Measurements from ENCODE around the gene FUT8.

DNA sequence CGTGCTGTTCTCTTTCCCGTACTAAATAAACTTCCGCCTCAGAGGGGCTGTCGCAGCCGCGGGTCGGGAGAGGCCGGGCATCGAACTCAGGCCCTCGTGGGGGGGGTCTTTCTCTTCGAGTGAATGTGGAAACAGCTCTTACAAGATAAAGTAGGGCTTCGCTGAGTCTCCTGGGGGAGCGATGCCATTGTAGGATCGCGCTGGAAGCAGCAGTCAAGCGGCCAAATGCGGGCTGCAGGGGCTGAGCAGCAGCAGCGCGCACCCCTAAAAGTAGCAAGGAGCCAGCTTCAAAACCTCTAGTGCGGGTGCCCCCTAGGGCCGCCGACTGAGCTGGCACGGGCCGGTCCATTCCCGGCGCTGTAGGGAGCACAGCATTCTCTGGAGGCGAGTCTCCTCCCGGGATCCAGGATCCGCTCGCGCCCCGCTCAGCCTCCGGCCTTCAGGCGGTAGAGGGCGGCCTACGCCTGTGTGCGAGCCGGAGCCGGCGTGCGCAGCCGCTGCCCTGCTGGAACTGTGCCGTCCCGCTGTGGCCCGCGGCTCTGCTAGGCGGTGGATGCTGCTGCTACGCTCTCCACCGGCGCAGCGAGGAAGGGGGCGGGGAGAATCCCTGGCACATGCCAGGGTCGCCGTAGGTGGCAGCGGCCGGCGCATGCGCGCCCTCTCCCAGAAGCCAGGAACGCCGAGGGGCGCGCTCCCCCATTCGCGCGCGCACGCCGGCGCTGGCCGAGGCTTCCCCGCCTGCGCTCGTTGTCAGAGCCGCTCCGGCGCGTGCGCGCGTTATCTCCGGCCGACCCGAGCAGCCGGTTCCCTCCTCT is at the start of gene FUT8:
- peak; percentile 31 for TF ChIP-seq POLR2A (IDR thresholded peaks at IDR 0.05)
- TF ChIP-seq, protein P1, sequence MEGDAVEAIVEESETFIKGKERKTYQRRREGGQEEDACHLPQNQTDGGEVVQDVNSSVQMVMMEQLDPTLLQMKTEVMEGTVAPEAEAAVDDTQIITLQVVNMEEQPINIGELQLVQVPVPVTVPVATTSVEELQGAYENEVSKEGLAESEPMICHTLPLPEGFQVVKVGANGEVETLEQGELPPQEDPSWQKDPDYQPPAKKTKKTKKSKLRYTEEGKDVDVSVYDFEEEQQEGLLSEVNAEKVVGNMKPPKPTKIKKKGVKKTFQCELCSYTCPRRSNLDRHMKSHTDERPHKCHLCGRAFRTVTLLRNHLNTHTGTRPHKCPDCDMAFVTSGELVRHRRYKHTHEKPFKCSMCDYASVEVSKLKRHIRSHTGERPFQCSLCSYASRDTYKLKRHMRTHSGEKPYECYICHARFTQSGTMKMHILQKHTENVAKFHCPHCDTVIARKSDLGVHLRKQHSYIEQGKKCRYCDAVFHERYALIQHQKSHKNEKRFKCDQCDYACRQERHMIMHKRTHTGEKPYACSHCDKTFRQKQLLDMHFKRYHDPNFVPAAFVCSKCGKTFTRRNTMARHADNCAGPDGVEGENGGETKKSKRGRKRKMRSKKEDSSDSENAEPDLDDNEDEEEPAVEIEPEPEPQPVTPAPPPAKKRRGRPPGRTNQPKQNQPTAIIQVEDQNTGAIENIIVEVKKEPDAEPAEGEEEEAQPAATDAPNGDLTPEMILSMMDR (IDR thresholded peaks at IDR 0.05), result peak; percentile 30 to 50 (median 47)
- TF ChIP-seq EP300 (IDR thresholded peaks at IDR 0.05), result no peak
